Measurements from ENCODE around the gene RYR3.

DNA sequence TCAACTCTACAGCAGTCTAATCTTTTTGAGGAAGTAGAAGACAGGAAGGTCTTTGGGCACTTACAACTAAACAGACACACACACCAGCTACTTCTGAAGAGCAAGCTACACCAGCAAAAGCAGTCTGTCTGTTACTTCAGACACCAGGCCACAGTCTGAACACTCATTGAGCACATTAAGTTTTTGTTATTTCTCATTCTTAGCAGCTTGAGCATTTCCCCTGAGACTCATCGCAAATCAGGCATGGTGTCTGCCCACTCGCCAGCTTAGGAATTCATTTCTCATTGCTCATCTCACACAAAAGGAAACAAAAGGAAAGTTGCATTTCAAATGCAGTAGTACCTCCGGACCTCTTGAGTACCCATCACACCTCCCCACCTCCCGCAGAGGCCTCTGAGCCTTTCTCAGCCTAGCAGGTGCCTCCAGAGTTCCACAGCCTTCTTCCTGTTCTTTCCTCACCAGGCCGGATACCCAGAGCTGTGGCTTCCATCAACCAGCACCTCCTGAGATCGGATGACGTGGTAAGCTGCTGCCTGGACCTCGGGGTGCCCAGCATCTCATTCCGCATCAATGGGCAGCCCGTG is 302.0 kb downstream of the RYR3 start:
- TF ChIP-seq, protein P1, sequence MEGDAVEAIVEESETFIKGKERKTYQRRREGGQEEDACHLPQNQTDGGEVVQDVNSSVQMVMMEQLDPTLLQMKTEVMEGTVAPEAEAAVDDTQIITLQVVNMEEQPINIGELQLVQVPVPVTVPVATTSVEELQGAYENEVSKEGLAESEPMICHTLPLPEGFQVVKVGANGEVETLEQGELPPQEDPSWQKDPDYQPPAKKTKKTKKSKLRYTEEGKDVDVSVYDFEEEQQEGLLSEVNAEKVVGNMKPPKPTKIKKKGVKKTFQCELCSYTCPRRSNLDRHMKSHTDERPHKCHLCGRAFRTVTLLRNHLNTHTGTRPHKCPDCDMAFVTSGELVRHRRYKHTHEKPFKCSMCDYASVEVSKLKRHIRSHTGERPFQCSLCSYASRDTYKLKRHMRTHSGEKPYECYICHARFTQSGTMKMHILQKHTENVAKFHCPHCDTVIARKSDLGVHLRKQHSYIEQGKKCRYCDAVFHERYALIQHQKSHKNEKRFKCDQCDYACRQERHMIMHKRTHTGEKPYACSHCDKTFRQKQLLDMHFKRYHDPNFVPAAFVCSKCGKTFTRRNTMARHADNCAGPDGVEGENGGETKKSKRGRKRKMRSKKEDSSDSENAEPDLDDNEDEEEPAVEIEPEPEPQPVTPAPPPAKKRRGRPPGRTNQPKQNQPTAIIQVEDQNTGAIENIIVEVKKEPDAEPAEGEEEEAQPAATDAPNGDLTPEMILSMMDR (IDR thresholded peaks at IDR 0.05; ENCODE audit: low read depth, low read length, poor library complexity, severe bottlenecking): no peak
- TF ChIP-seq EZH2phosphoT487 (IDR thresholded peaks at IDR 0.05; ENCODE audit: borderline replicate concordance, low read length): no peak

Measured in DOHH2 (cell line).